Islet precursor cell (in vitro differentiated cells): ENCODE measurements around the gene TBC1D10B.

ENCODE experiments used
- DNase-seq: peaks from one replicate; pipeline ENCODE4 v3.0.0-alpha.2; 2018

The TBC1D10B gene

GRCh38 chr16:30372038-30372712, 1.9 kb upstream of the TBC1D10B start:
- no peak for DNase-seq

GRCh38 chr16:30371248-30371816, 1.0 kb upstream of the TBC1D10B start:
- DNase-seq: peak; percentile 47

- DNase-seq: no peak
These were observed 297 bp downstream of the TBC1D10B start for GRCh38 chr16:30369938-30370455.

GRCh38 chr16:30369091-30369937, 980 bp downstream of the TBC1D10B start:
- peak; percentile 60 for DNase-seq

GRCh38 chr16:30368792-30369090, 1.6 kb downstream of the TBC1D10B start:
- peak; percentile 52 for DNase-seq

GRCh38 chr16:30368122-30368791, 2.0 kb downstream of the TBC1D10B start:
- DNase-seq: peak; percentile 55

GRCh38 chr16:30367349-30368009, 2.8 kb downstream of the TBC1D10B start:
- DNase-seq: peak; percentile 45

GRCh38 chr16:30366511-30366910, 3.8 kb downstream of the TBC1D10B start:
- no peak for DNase-seq

- DNase-seq: no peak
These were observed 5.1 kb downstream of the TBC1D10B start for GRCh38 chr16:30365200-30365599.

GRCh38 chr16:30361180-30361579, 9.1 kb downstream of the TBC1D10B start:
- no peak for DNase-seq

- peak; percentile 69 for DNase-seq
These were observed 10.5 kb downstream of the TBC1D10B start for GRCh38 chr16:30359871-30360170.

GRCh38 chr16:30358990-30359870, 11.1 kb downstream of the TBC1D10B start:
- peak; percentile 43 for DNase-seq

- DNase-seq: peak; percentile 42
These were observed 11.7 kb downstream of the TBC1D10B start for GRCh38 chr16:30358577-30358936.

- DNase-seq: peak; percentile 41
These were observed 12.3 kb downstream of the TBC1D10B start for GRCh38 chr16:30357715-30358576.

GRCh38 chr16:30357085-30357714, 13.1 kb downstream of the TBC1D10B start:
- peak; percentile 41 for DNase-seq

- DNase-seq: peak; percentile 40
These were observed 13.8 kb downstream of the TBC1D10B start for GRCh38 chr16:30356401-30357084.

- DNase-seq: no peak
These were observed 14.4 kb downstream of the TBC1D10B start for GRCh38 chr16:30355954-30356308.

GRCh38 chr16:30355144-30355953, 14.9 kb downstream of the TBC1D10B start, which contains the start of gene CD2BP2:
Gene CD2BP2 (minus strand): TSS chr16:30355308. CDS start chr16:30354681, 627 bp downstream.
- DNase-seq: peak; percentile 99
